ENCODE results near the gene HEXIM2. TPM values are rescaled to one million over a fixed set of nuclear protein-coding genes. Genes with fewer than 3 reads are reported as not detected.

The HEXIM2 gene
- total and polyA plus RNA-seq, 2 of the 13 experiments (the other 11 are each of a cell fraction or from before 2014, with no cell fraction given) = 27.1 to 32.4 TPM

- TF ChIP-seq AGO2 (optimal IDR thresholded peaks at IDR 0.05; ENCODE audit: low read depth, low read length) = peak; percentile 27
- TF ChIP-seq WIZ (CRISPR knock-in tag; IDR thresholded peaks at IDR 0.05) = peak; percentile 57; the same call in 1 of the 2 replicates
- TF ChIP-seq ZBTB40 (IDR thresholded peaks at IDR 0.05) = no peak
- TF ChIP-seq ZBTB40 (CRISPR knock-in tag; IDR thresholded peaks at IDR 0.05) = no peak
- TF ChIP-seq ATM (IDR thresholded peaks at IDR 0.05; ENCODE audit: borderline replicate concordance) = no peak
- TF ChIP-seq ZNF350 (CRISPR knock-in tag; IDR thresholded peaks at IDR 0.05; ENCODE audit: borderline replicate concordance, low read depth) = peak; percentile 12; the same call in 1 of the 2 replicates
- no peak for TF ChIP-seq ZBTB21 (CRISPR knock-in tag; IDR thresholded peaks at IDR 0.05)
- TF ChIP-seq POLR2AphosphoS5 (IDR thresholded peaks at IDR 0.05; ENCODE audit: low read depth, low read length) = peak; percentile 58; the same call in 1 of the 2 replicates
- no peak for TF ChIP-seq CREBL2 (CRISPR knock-in tag; IDR thresholded peaks at IDR 0.05; ENCODE audit: borderline replicate concordance)
- no peak for TF ChIP-seq TMF1 (CRISPR knock-in tag; IDR thresholded peaks at IDR 0.05; ENCODE audit: low read depth)
- peak; percentile 42; the same call in 1 of the 2 replicates for TF ChIP-seq ZNF501 (CRISPR knock-in tag; IDR thresholded peaks at IDR 0.05)
- no peak for TF ChIP-seq KLF11 (CRISPR knock-in tag; IDR thresholded peaks at IDR 0.05)
- no peak for TF ChIP-seq PRDM15 (CRISPR knock-in tag; IDR thresholded peaks at IDR 0.05)
- TF ChIP-seq TEF (CRISPR knock-in tag; IDR thresholded peaks at IDR 0.05) = no peak
- no peak for TF ChIP-seq SNRNP70 (IDR thresholded peaks at IDR 0.05; ENCODE audit: low read depth, low read length)
- peak; percentile 12; the same call in 1 of the 2 replicates for TF ChIP-seq ZNF619 (CRISPR knock-in tag; IDR thresholded peaks at IDR 0.05)
Measured at GRCh38 chr17:45146890-45147580, 14.6 kb upstream of the HEXIM2 start (continued).
